ENCODE data around the gene JCHAIN. TPM values are rescaled to one million over a fixed set of nuclear protein-coding genes. Genes with fewer than 3 reads are reported as not detected.

Gene JCHAIN
- 1 to 10 TPM in 1 of 2 donors, not detected in 1; 2.8 TPM for total RNA-seq
- total RNA-seq: 0 reads per million in 2 donors

DNA sequence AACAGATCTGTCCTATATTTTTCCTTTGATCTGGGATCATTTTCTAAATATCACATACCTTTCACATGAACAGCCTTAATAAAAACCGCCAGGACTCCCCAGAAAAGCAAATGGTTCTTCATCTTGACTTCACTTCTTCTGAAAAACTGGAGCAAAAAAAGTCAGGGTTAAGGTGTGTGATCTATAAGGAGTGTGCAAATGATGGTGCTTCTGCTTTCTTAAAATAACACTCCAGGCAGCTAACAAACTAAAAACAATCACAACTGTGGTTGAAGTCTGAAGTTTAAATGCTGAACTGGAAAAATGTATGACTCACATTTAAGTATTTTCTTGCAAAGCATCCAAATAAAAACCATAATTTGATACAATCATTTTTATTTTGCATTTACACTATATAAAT, at the start of gene JCHAIN:
JCHAIN (minus strand) TSS at position 140 of the 400 bp plus-strand sequence; CDS start at position 122, 18 bp downstream.
- ATAC-seq: no peak
- Mint-ChIP-seq H3K27me3 (peaks cover 14% of the 10 kb centered on the region), H3K36me3 (ENCODE audit: low read depth) (peaks cover 3% of the 10 kb centered on the region), H3K4me1 (no peaks in the 10 kb centered on the region), H3K4me3 (no peak within 1 kb of the TSS), H3K27ac (no peak within 1 kb of the TSS)
- no peaks in the 10 kb centered on the region for H3K9me3 ChIP-seq (ENCODE audit: control insufficient read depth, low read length, poor library complexity, severe bottlenecking)
- no peak for DNase-seq

DNA sequence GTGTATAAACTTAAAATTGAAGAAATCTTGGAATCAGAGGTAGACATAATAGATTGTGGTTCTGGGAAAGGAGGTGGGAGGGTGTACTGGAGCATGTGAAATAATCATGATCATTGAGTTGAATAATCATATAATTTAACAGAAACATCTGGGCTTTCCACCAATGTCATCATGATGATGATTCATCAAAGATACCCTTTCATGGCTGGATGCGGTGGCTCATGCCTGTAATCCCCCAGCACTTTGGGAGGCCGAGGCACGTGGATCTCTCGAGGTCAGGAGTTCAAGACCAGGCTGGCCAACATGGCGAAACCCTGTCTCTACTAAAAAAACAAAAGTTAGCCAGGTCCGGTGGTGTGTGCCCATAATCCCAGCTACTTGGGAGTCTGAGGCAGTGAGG, 48.8 kb upstream of the JCHAIN start:
- Mint-ChIP-seq H3K4me1 (peaks cover 19% of the 10 kb centered on the region), H3K36me3 (ENCODE audit: low read depth) (no peaks in the 10 kb centered on the region), H3K4me3 (no peak overlapping the region), H3K27ac (peak overlapping the region; percentile 11), H3K27me3 (no peaks in the 10 kb centered on the region)
- ATAC-seq (no peak), DNase-seq (no peak)
- H3K9me3 ChIP-seq (ENCODE audit: control insufficient read depth, low read length, poor library complexity, severe bottlenecking): no peaks in the 10 kb centered on the region

DNA sequence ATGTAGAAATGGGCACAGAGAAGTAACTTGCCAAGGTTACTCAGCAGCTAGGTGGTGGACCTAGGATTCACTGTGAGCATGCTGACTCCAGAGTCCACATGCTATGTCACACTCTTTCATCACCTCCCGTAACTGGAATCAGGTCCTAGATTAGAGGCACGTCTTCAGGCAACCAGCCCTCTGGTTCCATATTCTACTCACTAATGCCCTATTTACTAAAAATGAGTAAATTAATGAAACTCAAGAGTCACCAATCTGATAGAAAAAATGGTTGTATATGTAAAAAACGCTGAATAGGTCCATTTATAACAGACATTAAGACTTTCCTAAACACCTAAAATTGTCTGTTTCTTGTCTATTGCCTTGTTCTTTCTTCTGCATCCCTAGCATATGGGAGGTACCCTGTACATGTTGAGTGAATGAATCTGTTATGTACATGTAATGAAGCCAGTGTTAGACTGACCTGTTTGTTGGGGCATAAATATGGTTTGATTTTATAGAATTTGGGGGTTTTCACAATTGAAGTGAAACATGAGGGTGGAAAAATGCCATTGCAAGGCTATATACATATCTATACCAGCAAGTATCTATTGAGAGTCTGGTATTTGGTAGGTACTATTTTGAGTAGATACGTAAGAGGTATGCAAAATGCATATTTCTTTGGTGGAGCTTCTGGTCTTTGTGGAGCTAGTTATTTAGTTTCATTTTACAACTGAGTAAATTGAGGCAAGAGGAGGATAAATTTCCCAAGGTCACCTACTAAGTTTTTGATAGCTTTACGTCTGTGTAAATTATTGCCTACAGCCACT, 48.0 kb upstream of the JCHAIN start:
- ATAC-seq: peak; percentile 14

DNA sequence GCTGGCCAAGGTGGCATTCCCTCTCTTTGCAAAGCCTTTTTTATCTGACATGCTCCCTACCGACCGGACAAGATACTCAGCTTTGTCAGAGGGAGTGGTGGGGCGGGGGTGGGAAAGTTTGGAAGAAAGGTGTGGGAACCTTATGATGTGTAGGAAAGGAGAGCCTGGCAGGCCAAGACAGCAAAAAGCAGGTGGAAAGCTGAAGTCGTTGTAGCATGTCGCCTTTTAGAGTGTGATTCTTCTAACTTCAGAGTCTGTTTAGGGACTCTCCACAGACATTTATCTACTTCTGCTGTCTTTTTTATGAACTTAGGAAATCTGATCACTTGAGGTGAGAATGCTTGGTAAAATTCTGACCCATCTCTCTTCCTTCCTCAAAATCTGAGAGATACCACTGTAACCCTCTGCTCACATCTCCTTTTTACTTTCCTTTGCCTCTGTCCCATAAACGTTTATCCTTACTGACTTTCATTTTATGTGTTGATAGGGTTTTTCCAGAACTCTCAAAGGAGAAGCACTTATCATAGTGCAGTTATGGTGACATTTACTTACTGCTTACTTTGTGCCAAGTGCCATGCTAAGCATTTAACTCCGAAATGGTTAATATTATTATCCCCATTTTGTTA, 47.3 kb upstream of the JCHAIN start:
- peak; percentile 36 for ATAC-seq
- no peaks in the 10 kb centered on the region for H3K36me3 Mint-ChIP-seq (ENCODE audit: low read depth)
- H3K27me3 Mint-ChIP-seq: no peaks in the 10 kb centered on the region
- no peaks in the 10 kb centered on the region for H3K9me3 ChIP-seq (ENCODE audit: control insufficient read depth, low read length, poor library complexity, severe bottlenecking)
- H3K4me1 Mint-ChIP-seq: peaks cover 19% of the 10 kb centered on the region
- no peak overlapping the region for H3K4me3 Mint-ChIP-seq
- H3K27ac Mint-ChIP-seq: no peak overlapping the region
- DNase-seq: no peak

More for the DNA sequence above, 48.0 kb upstream of the JCHAIN start:
- Mint-ChIP-seq H3K4me3 (no peak overlapping the region), H3K36me3 (ENCODE audit: low read depth) (no peaks in the 10 kb centered on the region), H3K27me3 (no peaks in the 10 kb centered on the region), H3K27ac (peak overlapping the region; percentile 11), H3K4me1 (peaks cover 19% of the 10 kb centered on the region)
- no peak for DNase-seq
- H3K9me3 ChIP-seq (ENCODE audit: control insufficient read depth, low read length, poor library complexity, severe bottlenecking): no peaks in the 10 kb centered on the region

DNA sequence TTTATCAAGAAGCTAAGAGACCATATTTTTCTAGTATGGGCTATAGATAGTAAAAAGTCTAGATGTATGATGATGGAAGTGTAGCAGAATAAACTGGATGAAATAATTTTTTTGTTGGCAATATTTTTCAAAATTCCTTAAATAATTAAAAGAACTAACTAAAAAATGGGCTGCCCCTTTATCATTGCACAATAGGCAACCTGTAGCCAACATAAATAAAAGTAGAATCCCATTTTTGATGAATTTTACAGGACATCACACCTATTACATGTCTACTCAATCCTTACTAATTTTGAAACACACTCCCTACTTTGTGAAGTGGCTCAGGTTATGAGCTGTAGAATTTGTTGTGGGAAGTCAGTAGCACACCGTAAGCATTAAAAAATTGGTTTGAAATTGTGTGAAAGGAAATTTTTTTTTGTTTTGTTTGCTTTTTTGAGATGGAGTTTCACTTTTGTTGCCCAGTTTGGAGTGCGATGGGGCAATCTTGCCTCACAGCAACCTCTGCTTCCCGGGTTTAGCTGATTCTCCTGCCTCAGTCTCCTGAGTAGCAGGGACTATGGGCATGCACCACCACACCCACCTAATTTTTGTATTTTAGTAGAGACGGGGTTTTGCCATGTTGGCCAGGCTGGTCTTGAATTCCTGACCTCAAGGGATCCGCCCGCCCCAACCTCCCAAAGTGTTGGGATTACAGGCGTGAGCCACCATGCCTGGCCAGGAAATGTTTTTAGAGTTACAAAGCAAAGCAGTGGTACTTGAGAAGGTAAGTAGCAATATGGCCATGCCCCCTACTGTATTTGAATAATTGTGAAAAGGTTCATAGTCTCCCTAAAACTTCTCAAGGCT, 46.5 kb upstream of the JCHAIN start:
- H3K4me1 Mint-ChIP-seq: peaks cover 19% of the 10 kb centered on the region
- DNase-seq: no peak
- H3K4me3 Mint-ChIP-seq: no peak overlapping the region
- H3K27me3 Mint-ChIP-seq: no peaks in the 10 kb centered on the region
- ATAC-seq: no peak
- H3K27ac Mint-ChIP-seq: no peak overlapping the region
- no peaks in the 10 kb centered on the region for H3K36me3 Mint-ChIP-seq (ENCODE audit: low read depth)
- H3K9me3 ChIP-seq (ENCODE audit: control insufficient read depth, low read length, poor library complexity, severe bottlenecking): no peaks in the 10 kb centered on the region

DNA sequence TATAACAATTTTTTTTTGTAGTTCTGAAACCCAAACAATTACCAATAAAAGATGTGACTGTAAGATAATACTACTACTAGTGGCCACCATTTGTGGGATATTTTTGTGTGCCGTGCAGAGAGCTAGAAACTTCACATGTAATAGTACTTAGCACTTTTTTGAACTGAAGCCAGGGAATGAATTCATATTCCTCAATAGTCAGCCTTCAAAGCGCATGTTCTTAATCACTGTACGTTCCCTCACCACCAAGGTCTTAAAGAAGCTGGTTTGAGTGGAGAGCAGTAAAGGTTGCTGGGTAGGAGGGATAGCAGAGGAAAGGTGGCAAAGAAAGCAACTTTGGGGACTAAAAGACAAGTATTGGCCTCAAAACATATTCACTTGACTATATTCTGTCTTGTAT, 45.8 kb upstream of the JCHAIN start:
- Mint-ChIP-seq H3K27me3 (no peaks in the 10 kb centered on the region), H3K36me3 (ENCODE audit: low read depth) (no peaks in the 10 kb centered on the region), H3K27ac (peak overlapping the region; percentile 85), H3K4me3 (no peak overlapping the region), H3K4me1 (peaks cover 19% of the 10 kb centered on the region)
- DNase-seq (no peak), ATAC-seq (no peak)
- no peaks in the 10 kb centered on the region for H3K9me3 ChIP-seq (ENCODE audit: control insufficient read depth, low read length, poor library complexity, severe bottlenecking)

DNA sequence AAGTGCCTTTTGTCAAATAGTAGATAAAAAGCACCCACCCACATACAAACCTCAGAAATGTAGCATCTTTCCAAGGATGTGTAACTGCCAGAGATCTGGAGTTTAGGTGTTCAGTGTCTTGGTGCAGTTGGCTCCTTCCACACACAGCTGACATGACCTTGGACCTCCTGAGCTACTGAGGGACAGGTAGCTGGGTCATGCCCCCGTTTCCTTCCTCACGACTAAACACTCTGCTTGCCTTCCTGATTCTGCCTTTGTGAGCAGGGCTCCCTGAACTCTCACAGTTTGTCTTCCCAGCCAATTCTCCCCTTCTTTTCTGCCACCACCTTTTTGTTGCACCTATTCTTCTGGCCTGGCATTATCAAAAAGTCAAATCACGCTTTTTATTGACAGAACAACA, 45.3 kb upstream of the JCHAIN start:
- Mint-ChIP-seq H3K27me3 (no peaks in the 10 kb centered on the region), H3K36me3 (ENCODE audit: low read depth) (no peaks in the 10 kb centered on the region), H3K27ac (peak overlapping the region; percentile 85), H3K4me3 (peak overlapping the region; percentile 71), H3K4me1 (peaks cover 19% of the 10 kb centered on the region)
- ATAC-seq (no peak), DNase-seq (no peak)
- no peaks in the 10 kb centered on the region for H3K9me3 ChIP-seq (ENCODE audit: control insufficient read depth, low read length, poor library complexity, severe bottlenecking)

DNA sequence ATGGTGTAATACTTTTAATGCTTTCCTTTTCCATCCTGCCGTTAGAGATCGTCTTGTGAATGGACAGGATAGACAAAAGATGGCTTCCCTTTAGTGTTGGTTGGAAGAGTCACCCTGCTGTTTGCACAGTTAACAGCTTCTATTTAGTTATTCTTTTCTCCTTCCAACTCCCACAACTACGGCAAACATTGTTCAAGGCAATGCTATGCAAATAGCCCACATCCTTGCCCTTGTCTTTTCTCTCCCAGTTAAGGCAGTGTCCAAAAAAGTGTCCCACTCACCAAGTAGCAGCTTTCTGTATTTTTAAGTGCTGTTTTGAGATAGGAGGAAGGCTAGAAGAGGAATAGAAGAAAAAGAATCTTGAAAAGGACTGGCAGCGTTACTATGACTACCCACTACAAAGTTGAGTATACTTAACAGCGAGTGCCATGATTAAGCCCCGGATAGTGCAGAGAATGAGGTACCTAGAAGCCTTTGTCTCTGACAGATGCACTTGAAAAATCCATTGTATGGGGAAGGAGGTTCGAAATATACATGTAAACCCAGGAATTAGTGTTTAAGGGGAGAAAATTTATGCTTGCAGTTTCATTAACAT, 43.4 kb upstream of the JCHAIN start:
- H3K4me3 Mint-ChIP-seq: no peak overlapping the region
- ATAC-seq (no peak), DNase-seq (no peak)
- no peaks in the 10 kb centered on the region for H3K9me3 ChIP-seq (ENCODE audit: control insufficient read depth, low read length, poor library complexity, severe bottlenecking)
- H3K4me1 Mint-ChIP-seq: peaks cover 30% of the 10 kb centered on the region
- no peak overlapping the region for H3K27ac Mint-ChIP-seq
- H3K27me3 Mint-ChIP-seq: no peaks in the 10 kb centered on the region
- H3K36me3 Mint-ChIP-seq (ENCODE audit: low read depth): no peaks in the 10 kb centered on the region

DNA sequence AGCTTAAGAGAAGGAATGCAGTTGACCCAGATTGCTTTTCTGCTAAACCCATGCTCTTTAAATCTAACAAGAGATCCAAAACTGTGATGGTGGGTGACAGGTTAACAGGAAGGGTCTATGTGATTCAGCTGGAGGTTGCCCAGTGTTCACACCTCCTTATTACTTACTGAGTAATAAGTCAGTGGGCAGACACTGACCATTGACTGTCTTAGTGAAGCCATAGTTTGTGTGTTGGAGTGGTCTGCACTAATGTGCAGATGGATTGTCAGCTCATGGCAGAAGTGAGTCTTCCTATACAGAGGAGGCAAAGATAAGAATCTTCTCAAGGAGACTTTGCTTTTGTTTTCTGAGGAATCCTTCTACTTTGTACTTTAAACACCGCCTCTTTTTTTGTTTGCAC, 40.2 kb upstream of the JCHAIN start:
- ATAC-seq (no peak), DNase-seq (no peak)
- no peaks in the 10 kb centered on the region for H3K9me3 ChIP-seq (ENCODE audit: control insufficient read depth, low read length, poor library complexity, severe bottlenecking)
- peaks cover 20% of the 10 kb centered on the region for H3K4me1 Mint-ChIP-seq
- no peaks in the 10 kb centered on the region for H3K27me3 Mint-ChIP-seq
- peak overlapping the region; percentile 94 for H3K4me3 Mint-ChIP-seq
- H3K27ac Mint-ChIP-seq: peak overlapping the region; percentile 94
- no peaks in the 10 kb centered on the region for H3K36me3 Mint-ChIP-seq (ENCODE audit: low read depth)

DNA sequence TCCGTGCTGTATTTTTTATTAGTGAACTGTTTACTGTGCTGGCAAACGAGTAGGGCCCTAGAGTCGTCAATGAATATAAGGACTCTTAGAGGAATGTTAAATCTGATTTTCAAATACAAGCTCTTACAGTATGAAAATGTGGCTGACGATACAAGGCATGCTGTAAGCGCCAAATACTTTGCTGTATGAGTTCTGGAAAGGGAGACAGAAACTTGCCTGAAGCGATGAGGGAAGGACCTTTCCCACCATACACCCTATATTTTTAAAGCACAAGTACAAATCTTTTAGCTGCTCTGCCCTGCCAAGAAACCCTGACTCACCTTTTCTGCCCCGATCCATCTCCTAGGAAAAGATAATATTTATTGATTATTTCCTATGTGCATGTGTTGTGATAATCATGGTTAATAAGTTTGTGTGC, 39.7 kb upstream of the JCHAIN start:
- H3K27ac Mint-ChIP-seq: peak overlapping the region; percentile 94
- DNase-seq (no peak), ATAC-seq (no peak)
- H3K27me3 Mint-ChIP-seq: no peaks in the 10 kb centered on the region
- no peaks in the 10 kb centered on the region for H3K9me3 ChIP-seq (ENCODE audit: control insufficient read depth, low read length, poor library complexity, severe bottlenecking)
- H3K4me1 Mint-ChIP-seq: peaks cover 20% of the 10 kb centered on the region
- H3K4me3 Mint-ChIP-seq: peak overlapping the region; percentile 94
- H3K36me3 Mint-ChIP-seq (ENCODE audit: low read depth): no peaks in the 10 kb centered on the region

DNA sequence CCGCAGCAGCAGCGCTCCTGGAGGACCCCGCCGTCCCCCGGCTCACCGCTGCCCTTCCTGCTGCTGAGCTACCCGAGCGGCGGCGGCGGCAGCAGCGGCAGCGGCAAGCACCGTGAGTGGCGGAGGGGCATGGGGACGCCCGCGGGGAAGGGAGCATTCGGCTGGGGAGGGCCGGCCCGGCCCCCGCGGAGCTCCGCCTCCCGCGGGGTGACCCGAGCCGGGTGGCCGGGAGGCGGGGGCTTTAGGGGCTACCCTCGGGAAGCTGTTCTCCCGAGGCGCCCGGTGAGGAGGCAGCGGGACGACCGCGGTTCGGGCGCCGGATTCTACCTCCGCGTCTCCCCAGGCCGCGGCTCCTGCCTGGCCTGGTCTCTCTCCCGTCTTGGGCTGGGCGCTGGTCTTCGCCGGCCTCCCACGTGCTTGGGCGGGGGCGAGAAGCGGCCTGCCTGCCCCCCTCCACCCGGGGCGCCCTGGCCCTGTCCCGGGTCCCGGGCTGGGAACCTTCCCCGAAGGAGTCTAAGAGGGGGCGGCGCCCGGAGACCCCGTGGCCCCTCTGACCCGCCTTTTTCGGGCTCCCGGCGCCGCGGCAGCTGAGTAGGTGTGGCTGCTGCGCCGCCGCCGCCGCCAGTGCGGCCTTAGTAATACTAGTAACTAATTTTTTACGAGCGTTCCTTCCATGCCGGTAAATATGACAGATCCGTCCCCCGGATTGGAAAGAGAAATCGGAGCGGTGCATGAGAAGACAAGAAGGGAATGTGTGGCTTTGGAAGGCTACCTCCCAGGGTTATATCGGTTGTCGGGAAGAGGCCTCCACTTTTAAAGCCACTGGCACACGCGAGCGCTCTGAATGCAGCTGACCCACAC, 39.1 kb upstream of the JCHAIN start:
- no peaks in the 10 kb centered on the region for H3K27me3 Mint-ChIP-seq
- H3K9me3 ChIP-seq (ENCODE audit: control insufficient read depth, low read length, poor library complexity, severe bottlenecking): no peaks in the 10 kb centered on the region
- no peaks in the 10 kb centered on the region for H3K36me3 Mint-ChIP-seq (ENCODE audit: low read depth)
- H3K4me3 Mint-ChIP-seq: peak overlapping the region; percentile 94
- H3K4me1 Mint-ChIP-seq: peaks cover 20% of the 10 kb centered on the region
- peak; percentile 78 for ATAC-seq
- peak overlapping the region; percentile 94 for H3K27ac Mint-ChIP-seq
- DNase-seq: peak; percentile 61 to 71 (median 69)

DNA sequence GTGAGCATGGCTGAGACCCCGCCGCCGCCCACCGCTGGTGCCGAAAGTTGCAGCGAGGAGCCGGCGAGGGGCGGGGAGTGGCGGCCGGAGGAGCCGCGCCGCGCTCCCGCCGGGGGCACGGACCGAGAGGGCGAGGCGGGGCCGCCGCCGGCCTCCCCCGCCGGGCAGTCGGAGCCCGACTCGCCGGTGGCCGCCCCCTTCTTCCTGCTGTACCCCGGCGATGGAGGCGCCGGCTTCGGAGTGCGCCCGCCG, 38.5 kb upstream of the JCHAIN start:
- H3K4me3 Mint-ChIP-seq: peak overlapping the region; percentile 94
- peaks cover 20% of the 10 kb centered on the region for H3K4me1 Mint-ChIP-seq
- peak overlapping the region; percentile 93 for H3K27ac Mint-ChIP-seq
- ATAC-seq: no peak
- H3K9me3 ChIP-seq (ENCODE audit: control insufficient read depth, low read length, poor library complexity, severe bottlenecking): no peaks in the 10 kb centered on the region
- no peaks in the 10 kb centered on the region for H3K27me3 Mint-ChIP-seq
- H3K36me3 Mint-ChIP-seq (ENCODE audit: low read depth): no peaks in the 10 kb centered on the region
- no peak for DNase-seq
